K562 (cell line): ENCODE measurements around the gene PAF1. TPM values are rescaled to one million over a fixed set of nuclear protein-coding genes. Genes with fewer than 3 reads are reported as not detected.

Experiments
- KLF13 ChIP-seq: fragments of 450-650 bp; IDR thresholded peaks from 2 replicates; pipeline ENCODE4 v1.6.1; 2016; ENCODE audit warnings: missing genetic modification characterization, low read depth, mild to moderate bottlenecking, missing compliant biosample characterization, moderate library complexity, borderline replicate concordance
- SRF ChIP-seq, 2 experiments: fragments of 250-450, 450-650 bp in 1 of 2; sonication (Bioruptor Pico) in 1 of 2; sonication (generic) in 1 of 2; formaldehyde crosslinking; IDR thresholded peaks; 2 replicates each; pipeline versions ENCODE4 v1.5.0 to v1.5.1; 2020 to 2022; ENCODE audit warnings: mild to moderate bottlenecking in 1 of 2, missing genetic modification reagents in 1 of 2
- TCF7L2 ChIP-seq: fragments of 150-350 bp; IDR thresholded peaks from 2 replicates; pipeline ENCODE4 v1.6.1; 2016; ENCODE audit warnings: low read depth, mild to moderate bottlenecking, low read length, moderate library complexity
- ZBTB7A ChIP-seq: IDR thresholded peaks from 2 replicates; pipeline ENCODE4 v1.6.1; 2011; ENCODE audit warnings: low read depth, mild to moderate bottlenecking, low read length, moderate library complexity, borderline replicate concordance; ENCODE audit not compliant: control insufficient read depth
- ZBTB8A ChIP-seq: fragments of 450-650 bp; IDR thresholded peaks from 2 replicates; pipeline ENCODE4 v1.6.1; 2018; ENCODE audit warnings: mild to moderate bottlenecking, moderate library complexity; ENCODE audit not compliant: partially characterized antibody
- ZNF12 ChIP-seq: sonication (generic); formaldehyde crosslinking; IDR thresholded peaks from 2 replicates; pipeline ENCODE4 v1.4.0; 2020; ENCODE audit warnings: mild to moderate bottlenecking, missing genetic modification reagents
- ZNF780A ChIP-seq: fragments of 250-450 bp; sonication (Bioruptor Pico); IDR thresholded peaks from 2 replicates; pipeline ENCODE4 v1.5.0; 2021; ENCODE audit warnings: mild to moderate bottlenecking
- polyA plus RNA-seq, 8 experiments: library from polyadenylated mRNA; depleted of rRNA in 4 of 8; stranded (reverse) in 5 of 8; unstranded in 3 of 8; fragments of >200 nt; fragmentation: Nextera tagmentation in 2 of 8; fragmentation: Illumina TruSeq in 1 of 8; extraction: Ambion mirVana in 2 of 8; extraction: Trizol in 1 of 8; gene quantifications; 2 replicates each; pipeline versions ENCODE4 v1.2.1 to v1.2.3, GENCODE V29; 2011 to 2014; ENCODE audit warnings: inconsistent platforms in 1 of 8, missing spikeins in 1 of 8
- total RNA-seq, 7 experiments: library from RNA; depleted of rRNA in 6 of 7; stranded (reverse); fragments of >200 nt in 6 of 7; fragmentation: Illumina TruSeq in 2 of 7; extraction: Trizol in 2 of 7; gene quantifications; 2 replicates each; pipeline versions ENCODE4 v1.2.1 to v1.2.3, GENCODE V29; 2011 to 2021; ENCODE audit warnings: low replicate concordance in 1 of 7
- TF ChIP-seq, protein P1 (sequence below): sonication (generic); formaldehyde crosslinking; IDR thresholded peaks from 2 replicates; pipeline ENCODE4 v1.8.0; 2023; ENCODE audit warnings: missing genetic modification reagents, mild to moderate bottlenecking, borderline replicate concordance
- TF ChIP-seq, protein P2 (sequence below): fragments of 250-450 bp; sonication (Bioruptor Pico); IDR thresholded peaks from 2 replicates; pipeline ENCODE4 v1.4.0; 2020; ENCODE audit warnings: borderline replicate concordance
- TF ChIP-seq, protein P3 (sequence below): sonication (generic); formaldehyde crosslinking; IDR thresholded peaks from 2 replicates; pipeline ENCODE4 v1.8.0; 2022; ENCODE audit warnings: mild to moderate bottlenecking, missing genetic modification reagents, borderline replicate concordance
- TF ChIP-seq, protein P4 (sequence below), 2 experiments: fragments of 450-650 bp; conservative IDR thresholded peaks; 2 replicates each; pipeline ENCODE4 v1.6.1; 2017; ENCODE audit warnings: mild to moderate bottlenecking in 2 of 2, moderate library complexity in 2 of 2
- TF ChIP-seq, protein P5 (sequence below): sonication (generic); formaldehyde crosslinking; IDR thresholded peaks from 2 replicates; pipeline ENCODE4 v1.8.1; 2022; ENCODE audit warnings: missing genetic modification reagents

The PAF1 gene
- total and polyA plus RNA-seq, 9 of the 15 experiments (the other 6 are each of a cell fraction or from before 2014, with no cell fraction given) = 1.5 to 45.0 (median 33.8) TPM

DNA sequence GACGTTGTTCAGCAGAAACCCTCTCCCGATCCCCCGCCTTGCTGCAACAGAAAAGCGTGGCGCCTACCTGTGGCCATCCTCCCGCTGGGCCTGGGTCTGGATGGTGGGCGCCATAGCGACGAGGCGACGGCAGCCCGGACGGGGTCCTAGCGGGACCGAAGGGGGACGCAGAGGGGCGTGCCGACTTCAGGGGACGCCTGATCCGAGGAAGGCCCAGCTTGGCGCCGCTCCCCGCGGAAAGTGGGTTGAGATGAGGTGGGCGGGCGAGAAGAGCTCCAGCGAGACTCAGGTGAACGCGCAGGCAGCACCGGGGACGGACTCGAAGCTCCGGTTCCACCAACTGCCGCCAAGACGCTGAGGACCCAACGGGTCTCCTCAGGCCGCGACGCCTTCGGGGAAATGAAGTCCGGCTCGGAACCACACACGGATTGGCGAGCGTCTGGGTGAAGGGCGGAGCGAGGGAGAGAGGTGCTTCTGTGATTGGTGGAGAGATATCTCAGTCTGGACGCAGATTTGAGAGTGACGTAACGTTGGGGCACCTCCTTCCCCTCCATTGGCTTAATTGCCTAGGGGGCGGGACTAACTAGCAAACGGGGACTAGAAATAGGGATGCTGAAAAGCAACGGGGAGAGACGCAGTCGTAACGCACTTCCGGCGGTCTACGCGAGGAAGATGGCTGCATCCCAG lies at the start of gene PAF1, which contains the start of gene MED29 (continued):
- TF ChIP-seq, protein P1, sequence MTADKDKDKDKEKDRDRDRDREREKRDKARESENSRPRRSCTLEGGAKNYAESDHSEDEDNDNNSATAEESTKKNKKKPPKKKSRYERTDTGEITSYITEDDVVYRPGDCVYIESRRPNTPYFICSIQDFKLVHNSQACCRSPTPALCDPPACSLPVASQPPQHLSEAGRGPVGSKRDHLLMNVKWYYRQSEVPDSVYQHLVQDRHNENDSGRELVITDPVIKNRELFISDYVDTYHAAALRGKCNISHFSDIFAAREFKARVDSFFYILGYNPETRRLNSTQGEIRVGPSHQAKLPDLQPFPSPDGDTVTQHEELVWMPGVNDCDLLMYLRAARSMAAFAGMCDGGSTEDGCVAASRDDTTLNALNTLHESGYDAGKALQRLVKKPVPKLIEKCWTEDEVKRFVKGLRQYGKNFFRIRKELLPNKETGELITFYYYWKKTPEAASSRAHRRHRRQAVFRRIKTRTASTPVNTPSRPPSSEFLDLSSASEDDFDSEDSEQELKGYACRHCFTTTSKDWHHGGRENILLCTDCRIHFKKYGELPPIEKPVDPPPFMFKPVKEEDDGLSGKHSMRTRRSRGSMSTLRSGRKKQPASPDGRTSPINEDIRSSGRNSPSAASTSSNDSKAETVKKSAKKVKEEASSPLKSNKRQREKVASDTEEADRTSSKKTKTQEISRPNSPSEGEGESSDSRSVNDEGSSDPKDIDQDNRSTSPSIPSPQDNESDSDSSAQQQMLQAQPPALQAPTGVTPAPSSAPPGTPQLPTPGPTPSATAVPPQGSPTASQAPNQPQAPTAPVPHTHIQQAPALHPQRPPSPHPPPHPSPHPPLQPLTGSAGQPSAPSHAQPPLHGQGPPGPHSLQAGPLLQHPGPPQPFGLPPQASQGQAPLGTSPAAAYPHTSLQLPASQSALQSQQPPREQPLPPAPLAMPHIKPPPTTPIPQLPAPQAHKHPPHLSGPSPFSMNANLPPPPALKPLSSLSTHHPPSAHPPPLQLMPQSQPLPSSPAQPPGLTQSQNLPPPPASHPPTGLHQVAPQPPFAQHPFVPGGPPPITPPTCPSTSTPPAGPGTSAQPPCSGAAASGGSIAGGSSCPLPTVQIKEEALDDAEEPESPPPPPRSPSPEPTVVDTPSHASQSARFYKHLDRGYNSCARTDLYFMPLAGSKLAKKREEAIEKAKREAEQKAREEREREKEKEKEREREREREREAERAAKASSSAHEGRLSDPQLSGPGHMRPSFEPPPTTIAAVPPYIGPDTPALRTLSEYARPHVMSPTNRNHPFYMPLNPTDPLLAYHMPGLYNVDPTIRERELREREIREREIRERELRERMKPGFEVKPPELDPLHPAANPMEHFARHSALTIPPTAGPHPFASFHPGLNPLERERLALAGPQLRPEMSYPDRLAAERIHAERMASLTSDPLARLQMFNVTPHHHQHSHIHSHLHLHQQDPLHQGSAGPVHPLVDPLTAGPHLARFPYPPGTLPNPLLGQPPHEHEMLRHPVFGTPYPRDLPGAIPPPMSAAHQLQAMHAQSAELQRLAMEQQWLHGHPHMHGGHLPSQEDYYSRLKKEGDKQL = 0 out of 2 replicates have a peak, but pooled peaks have one; percentile 93
- TF ChIP-seq, protein P2, sequence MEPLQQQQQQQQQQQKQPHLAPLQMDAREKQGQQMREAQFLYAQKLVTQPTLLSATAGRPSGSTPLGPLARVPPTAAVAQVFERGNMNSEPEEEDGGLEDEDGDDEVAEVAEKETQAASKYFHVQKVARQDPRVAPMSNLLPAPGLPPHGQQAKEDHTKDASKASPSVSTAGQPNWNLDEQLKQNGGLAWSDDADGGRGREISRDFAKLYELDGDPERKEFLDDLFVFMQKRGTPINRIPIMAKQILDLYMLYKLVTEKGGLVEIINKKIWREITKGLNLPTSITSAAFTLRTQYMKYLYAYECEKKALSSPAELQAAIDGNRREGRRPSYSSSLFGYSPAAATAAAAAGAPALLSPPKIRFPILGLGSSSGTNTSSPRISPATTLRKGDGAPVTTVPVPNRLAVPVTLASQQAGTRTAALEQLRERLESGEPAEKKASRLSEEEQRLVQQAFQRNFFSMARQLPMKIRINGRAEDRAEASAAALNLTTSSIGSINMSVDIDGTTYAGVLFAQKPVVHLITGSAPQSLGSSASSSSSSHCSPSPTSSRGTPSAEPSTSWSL (CRISPR knock-in tag) = 0 out of 2 replicates have a peak, but pooled peaks have one; percentile 8
- TF ChIP-seq, protein P3, sequence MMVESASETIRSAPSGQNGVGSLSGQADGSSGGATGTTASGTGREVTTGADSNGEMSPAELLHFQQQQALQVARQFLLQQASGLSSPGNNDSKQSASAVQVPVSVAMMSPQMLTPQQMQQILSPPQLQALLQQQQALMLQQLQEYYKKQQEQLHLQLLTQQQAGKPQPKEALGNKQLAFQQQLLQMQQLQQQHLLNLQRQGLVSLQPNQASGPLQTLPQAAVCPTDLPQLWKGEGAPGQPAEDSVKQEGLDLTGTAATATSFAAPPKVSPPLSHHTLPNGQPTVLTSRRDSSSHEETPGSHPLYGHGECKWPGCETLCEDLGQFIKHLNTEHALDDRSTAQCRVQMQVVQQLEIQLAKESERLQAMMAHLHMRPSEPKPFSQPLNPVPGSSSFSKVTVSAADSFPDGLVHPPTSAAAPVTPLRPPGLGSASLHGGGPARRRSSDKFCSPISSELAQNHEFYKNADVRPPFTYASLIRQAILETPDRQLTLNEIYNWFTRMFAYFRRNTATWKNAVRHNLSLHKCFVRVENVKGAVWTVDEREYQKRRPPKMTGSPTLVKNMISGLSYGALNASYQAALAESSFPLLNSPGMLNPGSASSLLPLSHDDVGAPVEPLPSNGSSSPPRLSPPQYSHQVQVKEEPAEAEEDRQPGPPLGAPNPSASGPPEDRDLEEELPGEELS = no peak
- TF ChIP-seq, protein P4, sequence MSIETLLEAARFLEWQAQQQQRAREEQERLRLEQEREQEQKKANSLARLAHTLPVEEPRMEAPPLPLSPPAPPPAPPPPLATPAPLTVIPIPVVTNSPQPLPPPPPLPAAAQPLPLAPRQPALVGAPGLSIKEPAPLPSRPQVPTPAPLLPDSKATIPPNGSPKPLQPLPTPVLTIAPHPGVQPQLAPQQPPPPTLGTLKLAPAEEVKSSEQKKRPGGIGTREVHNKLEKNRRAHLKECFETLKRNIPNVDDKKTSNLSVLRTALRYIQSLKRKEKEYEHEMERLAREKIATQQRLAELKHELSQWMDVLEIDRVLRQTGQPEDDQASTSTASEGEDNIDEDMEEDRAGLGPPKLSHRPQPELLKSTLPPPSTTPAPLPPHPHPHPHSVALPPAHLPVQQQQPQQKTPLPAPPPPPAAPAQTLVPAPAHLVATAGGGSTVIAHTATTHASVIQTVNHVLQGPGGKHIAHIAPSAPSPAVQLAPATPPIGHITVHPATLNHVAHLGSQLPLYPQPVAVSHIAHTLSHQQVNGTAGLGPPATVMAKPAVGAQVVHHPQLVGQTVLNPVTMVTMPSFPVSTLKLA (conservative IDR thresholded peaks at IDR 0.05) = peak in 1 of 2 experiments; percentile 74; a peak in 1 of 4 replicates
- no peak for TF ChIP-seq ZNF780A (CRISPR knock-in tag)
- peak; percentile 63 for TF ChIP-seq KLF13 (tag)
- TF ChIP-seq ZBTB7A = peak; percentile 94; the same call in 1 of the 2 replicates
- TF ChIP-seq SRF (CRISPR knock-in tag; IDR thresholded peaks at IDR 0.05) = peak in 1 of 2 experiments; percentile 61; a peak in 2 of 4 replicates
- no peak for TF ChIP-seq ZBTB8A
- TF ChIP-seq ZNF12 (CRISPR knock-in tag) = 0 out of 2 replicates have a peak, but pooled peaks have one; percentile 36
- TF ChIP-seq TCF7L2 = 0 out of 2 replicates have a peak, but pooled peaks have one; percentile 7
- TF ChIP-seq, protein P5, sequence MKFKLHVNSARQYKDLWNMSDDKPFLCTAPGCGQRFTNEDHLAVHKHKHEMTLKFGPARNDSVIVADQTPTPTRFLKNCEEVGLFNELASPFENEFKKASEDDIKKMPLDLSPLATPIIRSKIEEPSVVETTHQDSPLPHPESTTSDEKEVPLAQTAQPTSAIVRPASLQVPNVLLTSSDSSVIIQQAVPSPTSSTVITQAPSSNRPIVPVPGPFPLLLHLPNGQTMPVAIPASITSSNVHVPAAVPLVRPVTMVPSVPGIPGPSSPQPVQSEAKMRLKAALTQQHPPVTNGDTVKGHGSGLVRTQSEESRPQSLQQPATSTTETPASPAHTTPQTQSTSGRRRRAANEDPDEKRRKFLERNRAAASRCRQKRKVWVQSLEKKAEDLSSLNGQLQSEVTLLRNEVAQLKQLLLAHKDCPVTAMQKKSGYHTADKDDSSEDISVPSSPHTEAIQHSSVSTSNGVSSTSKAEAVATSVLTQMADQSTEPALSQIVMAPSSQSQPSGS (CRISPR knock-in tag) = no peak
